ENCODE measurements around the gene VDAC1.

DNA sequence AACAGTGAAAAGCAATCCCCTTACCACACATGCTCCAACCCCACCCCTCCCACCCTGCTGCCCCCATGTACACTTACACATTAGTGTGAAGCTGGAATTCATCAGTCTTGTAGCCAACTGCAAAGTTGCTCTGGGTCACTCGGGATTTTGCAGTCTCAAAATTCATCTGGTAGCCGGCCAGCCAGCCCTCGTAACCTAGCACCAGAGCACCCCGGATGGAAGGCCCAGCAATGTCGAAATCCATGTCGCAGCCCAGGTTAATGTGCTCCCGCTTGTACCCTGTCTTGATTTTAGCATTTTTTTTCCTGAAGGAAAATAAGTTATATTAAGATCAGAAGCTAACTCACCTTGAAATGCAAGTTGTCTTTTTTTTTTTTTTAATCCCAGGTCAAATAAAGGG, 24.1 kb downstream of the VDAC1 start:
- TF ChIP-seq, protein P1, sequence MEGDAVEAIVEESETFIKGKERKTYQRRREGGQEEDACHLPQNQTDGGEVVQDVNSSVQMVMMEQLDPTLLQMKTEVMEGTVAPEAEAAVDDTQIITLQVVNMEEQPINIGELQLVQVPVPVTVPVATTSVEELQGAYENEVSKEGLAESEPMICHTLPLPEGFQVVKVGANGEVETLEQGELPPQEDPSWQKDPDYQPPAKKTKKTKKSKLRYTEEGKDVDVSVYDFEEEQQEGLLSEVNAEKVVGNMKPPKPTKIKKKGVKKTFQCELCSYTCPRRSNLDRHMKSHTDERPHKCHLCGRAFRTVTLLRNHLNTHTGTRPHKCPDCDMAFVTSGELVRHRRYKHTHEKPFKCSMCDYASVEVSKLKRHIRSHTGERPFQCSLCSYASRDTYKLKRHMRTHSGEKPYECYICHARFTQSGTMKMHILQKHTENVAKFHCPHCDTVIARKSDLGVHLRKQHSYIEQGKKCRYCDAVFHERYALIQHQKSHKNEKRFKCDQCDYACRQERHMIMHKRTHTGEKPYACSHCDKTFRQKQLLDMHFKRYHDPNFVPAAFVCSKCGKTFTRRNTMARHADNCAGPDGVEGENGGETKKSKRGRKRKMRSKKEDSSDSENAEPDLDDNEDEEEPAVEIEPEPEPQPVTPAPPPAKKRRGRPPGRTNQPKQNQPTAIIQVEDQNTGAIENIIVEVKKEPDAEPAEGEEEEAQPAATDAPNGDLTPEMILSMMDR (IDR thresholded peaks at IDR 0.05; ENCODE audit: poor library complexity) = no peak
- TF ChIP-seq EZH2 (IDR thresholded peaks at IDR 0.05; ENCODE audit: borderline replicate concordance) (no peak), EZH2phosphoT487 (IDR thresholded peaks at IDR 0.05; ENCODE audit: low read depth, severe bottlenecking, unreplicated experiment) (no peak)
